ENCODE results near the gene CEP76. TPM values are rescaled to one million over a fixed set of nuclear protein-coding genes. Genes with fewer than 3 reads are reported as not detected.

CEP76 gene
- total RNA-seq, 1 experiment from 2014 or later: 12.9 TPM

Other genes with a start within 250 kb of the CEP76 start
- gene SPIRE1, start 44.6 kb downstream of the CEP76 start, total RNA-seq (2021; ENCODE audit: unreplicated experiment): 45.5 TPM
- 63.1 TPM for gene PSMG2, start 319 bp upstream of the CEP76 start, total RNA-seq (2021; ENCODE audit: unreplicated experiment)
- gene PTPN2, start 181.5 kb upstream of the CEP76 start, total RNA-seq (2021; ENCODE audit: unreplicated experiment): 34.8 TPM
- gene SEH1L, start 245.3 kb upstream of the CEP76 start, total RNA-seq (2021; ENCODE audit: unreplicated experiment): 86.5 TPM